ENCODE measurements around the gene POU2F3. TPM values are rescaled to one million over a fixed set of nuclear protein-coding genes. Genes with fewer than 3 reads are reported as not detected.

Gene POU2F3
- total and polyA plus RNA-seq, 2 of the 13 experiments (the other 11 are each of a cell fraction or from before 2014, with no cell fraction given), result not detected

- TF ChIP-seq, protein P1, sequence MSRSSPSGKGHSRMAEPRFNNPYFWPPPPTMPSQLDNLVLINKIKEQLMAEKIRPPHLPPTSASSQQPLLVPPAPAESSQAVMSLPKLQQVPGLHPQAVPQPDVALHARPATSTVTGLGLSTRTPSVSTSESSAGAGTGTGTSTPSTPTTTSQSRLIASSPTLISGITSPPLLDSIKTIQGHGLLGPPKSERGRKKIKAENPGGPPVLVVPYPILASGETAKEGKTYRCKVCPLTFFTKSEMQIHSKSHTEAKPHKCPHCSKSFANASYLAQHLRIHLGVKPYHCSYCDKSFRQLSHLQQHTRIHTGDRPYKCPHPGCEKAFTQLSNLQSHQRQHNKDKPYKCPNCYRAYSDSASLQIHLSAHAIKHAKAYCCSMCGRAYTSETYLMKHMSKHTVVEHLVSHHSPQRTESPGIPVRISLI (CRISPR knock-in tag; IDR thresholded peaks at IDR 0.05; ENCODE audit: borderline replicate concordance), result no peak; the same call in 1 of the 2 replicates
- no peak for TF ChIP-seq RBM22 (optimal IDR thresholded peaks at IDR 0.05; ENCODE audit: low read length)
- TF ChIP-seq, protein P2, sequence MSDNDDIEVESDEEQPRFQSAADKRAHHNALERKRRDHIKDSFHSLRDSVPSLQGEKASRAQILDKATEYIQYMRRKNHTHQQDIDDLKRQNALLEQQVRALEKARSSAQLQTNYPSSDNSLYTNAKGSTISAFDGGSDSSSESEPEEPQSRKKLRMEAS (IDR thresholded peaks at IDR 0.05), result peak; percentile 78
- peak; percentile 48; the same call in 1 of the 2 replicates for TF ChIP-seq FOXA3 (CRISPR knock-in tag; IDR thresholded peaks at IDR 0.05)
- TF ChIP-seq ZNF343 (CRISPR knock-in tag; IDR thresholded peaks at IDR 0.05), result 0 out of 2 replicates have a peak, but pooled peaks have one; percentile 39
- no peak for TF ChIP-seq ZNF432 (CRISPR knock-in tag; IDR thresholded peaks at IDR 0.05; ENCODE audit: borderline replicate concordance)
- TF ChIP-seq MTA1 (CRISPR knock-in tag; IDR thresholded peaks at IDR 0.05; ENCODE audit: borderline replicate concordance), result peak; percentile 92; the same call in 1 of the 2 replicates
- no peak for TF ChIP-seq ZNF234 (CRISPR knock-in tag; conservative IDR thresholded peaks at IDR 0.05)
- peak; percentile 90 for TF ChIP-seq ZNF746 (CRISPR knock-in tag; IDR thresholded peaks at IDR 0.05)
- no peak for TF ChIP-seq ATF7 (IDR thresholded peaks at IDR 0.05)
- no peak for TF ChIP-seq ATF7 (CRISPR knock-in tag; IDR thresholded peaks at IDR 0.05)
- peak; percentile 89 for TF ChIP-seq GATAD2A (CRISPR knock-in tag; IDR thresholded peaks at IDR 0.05)
- no peak for TF ChIP-seq NFE2L2 (IDR thresholded peaks at IDR 0.05; ENCODE audit: low read length)
- TF ChIP-seq ZBTB1 (CRISPR knock-in tag; IDR thresholded peaks at IDR 0.05; ENCODE audit: borderline replicate concordance), result no peak
- 0 out of 2 replicates have a peak, but pooled peaks have one; percentile 55 for TF ChIP-seq CENPBD1 (CRISPR knock-in tag; IDR thresholded peaks at IDR 0.05; ENCODE audit: borderline replicate concordance, low read depth)
- peak; percentile 32; the same call in 1 of the 2 replicates for TF ChIP-seq SMAD3 (CRISPR knock-in tag; IDR thresholded peaks at IDR 0.05)
- TF ChIP-seq, protein P3, sequence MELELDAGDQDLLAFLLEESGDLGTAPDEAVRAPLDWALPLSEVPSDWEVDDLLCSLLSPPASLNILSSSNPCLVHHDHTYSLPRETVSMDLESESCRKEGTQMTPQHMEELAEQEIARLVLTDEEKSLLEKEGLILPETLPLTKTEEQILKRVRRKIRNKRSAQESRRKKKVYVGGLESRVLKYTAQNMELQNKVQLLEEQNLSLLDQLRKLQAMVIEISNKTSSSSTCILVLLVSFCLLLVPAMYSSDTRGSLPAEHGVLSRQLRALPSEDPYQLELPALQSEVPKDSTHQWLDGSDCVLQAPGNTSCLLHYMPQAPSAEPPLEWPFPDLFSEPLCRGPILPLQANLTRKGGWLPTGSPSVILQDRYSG (CRISPR knock-in tag; IDR thresholded peaks at IDR 0.05), result no peak
- TF ChIP-seq ONECUT2 (CRISPR knock-in tag; IDR thresholded peaks at IDR 0.05), result no peak
- TF ChIP-seq GABPA (IDR thresholded peaks at IDR 0.05; ENCODE audit: low read depth, low read length), result peak; percentile 84
- TF ChIP-seq GABPA (CRISPR knock-in tag; IDR thresholded peaks at IDR 0.05; ENCODE audit: low read depth), result peak; percentile 83
- no peak for TF ChIP-seq SMARCC2 (IDR thresholded peaks at IDR 0.05)
- no peak for TF ChIP-seq SP1 (IDR thresholded peaks at IDR 0.05)
- TF ChIP-seq SP1 (CRISPR knock-in tag; IDR thresholded peaks at IDR 0.05), result peak; percentile 65
- peak; percentile 95 for TF ChIP-seq KDM2A (CRISPR knock-in tag; IDR thresholded peaks at IDR 0.05; ENCODE audit: borderline replicate concordance, low read depth)
- peak; percentile 60; the same call in 1 of the 2 replicates for TF ChIP-seq ZNF33A (CRISPR knock-in tag; IDR thresholded peaks at IDR 0.05; ENCODE audit: borderline replicate concordance)
- peak; percentile 91 for TF ChIP-seq PTBP1 (IDR thresholded peaks at IDR 0.05; ENCODE audit: low read depth, low read length, poor library complexity, severe bottlenecking)
- TF ChIP-seq JDP2 (CRISPR knock-in tag; IDR thresholded peaks at IDR 0.05; ENCODE audit: borderline replicate concordance), result peak; percentile 45; the same call in 1 of the 2 replicates
- TF ChIP-seq ZNF776 (CRISPR knock-in tag; IDR thresholded peaks at IDR 0.05), result no peak
- TF ChIP-seq, protein P4, sequence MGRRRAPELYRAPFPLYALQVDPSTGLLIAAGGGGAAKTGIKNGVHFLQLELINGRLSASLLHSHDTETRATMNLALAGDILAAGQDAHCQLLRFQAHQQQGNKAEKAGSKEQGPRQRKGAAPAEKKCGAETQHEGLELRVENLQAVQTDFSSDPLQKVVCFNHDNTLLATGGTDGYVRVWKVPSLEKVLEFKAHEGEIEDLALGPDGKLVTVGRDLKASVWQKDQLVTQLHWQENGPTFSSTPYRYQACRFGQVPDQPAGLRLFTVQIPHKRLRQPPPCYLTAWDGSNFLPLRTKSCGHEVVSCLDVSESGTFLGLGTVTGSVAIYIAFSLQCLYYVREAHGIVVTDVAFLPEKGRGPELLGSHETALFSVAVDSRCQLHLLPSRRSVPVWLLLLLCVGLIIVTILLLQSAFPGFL (CRISPR knock-in tag; IDR thresholded peaks at IDR 0.05), result no peak
These were observed 96.1 kb downstream of the POU2F3 start, which contains the start of gene ARHGEF12 (continued) for GRCh38 chr11:120335908-120336640.
